DND-41 (cell line): ENCODE results near the gene TTLL10.

Experiments used
- ATAC-seq: fragments of 200-7000 bp; cut with Tn5 transposase; 3 replicates; pipeline ENCODE4 v1.9.1; 2021; ENCODE audit warnings: low read depth; ENCODE audit not compliant: insufficient read depth
- DNase-seq: peaks from one replicate; pipeline ENCODE4 v3.0.0-alpha.2; 2020
- H2AFZ ChIP-seq: 2 replicates; pipeline ENCODE4 v1.6.0; 2012; ENCODE audit warnings: low read depth, low read length
- H3K27ac ChIP-seq: 2 replicates; pipeline ENCODE4 v1.5.1; 2012; ENCODE audit warnings: low read length, inconsistent platforms
- H3K27me3 ChIP-seq: fragments of 200-600 bp; sonication (generic); 2 replicates; pipeline ENCODE4 v1.6.0; 2012; ENCODE audit warnings: low read length, mild to moderate bottlenecking, inconsistent platforms; ENCODE audit not compliant: insufficient read depth, poor library complexity
- H3K36me3 ChIP-seq: 2 replicates; pipeline ENCODE4 v1.5.1; 2012; ENCODE audit warnings: low read length, inconsistent platforms; ENCODE audit not compliant: insufficient read depth
- H3K4me1 ChIP-seq: 2 replicates; pipeline ENCODE4 v1.5.1; 2012; ENCODE audit warnings: mild to moderate bottlenecking, low read length; ENCODE audit not compliant: insufficient read depth
- H3K4me2 ChIP-seq: 2 replicates; pipeline ENCODE4 v1.6.0; 2012; ENCODE audit warnings: mild to moderate bottlenecking, moderate library complexity, low read length, inconsistent platforms; ENCODE audit not compliant: insufficient read depth
- H3K4me3 ChIP-seq, 2 experiments: fragments of 200-600 bp in 1 of 2; shearing (Covaris generic) in 1 of 2; 2 replicates each; pipeline ENCODE4 v1.5.1; 2012 to 2016; ENCODE audit warnings: inconsistent platforms in 2 of 2, low read length in 2 of 2, mild to moderate bottlenecking in 2 of 2, low read depth in 1 of 2, moderate library complexity in 1 of 2
- H3K79me2 ChIP-seq: 2 replicates; pipeline ENCODE4 v1.6.0; 2012; ENCODE audit warnings: low read length, inconsistent platforms; ENCODE audit not compliant: insufficient read depth
- H3K9ac ChIP-seq: 2 replicates; pipeline ENCODE4 v1.6.0; 2012; ENCODE audit warnings: low read depth, mild to moderate bottlenecking, inconsistent platforms, low read length, moderate library complexity
- H3K9me3 ChIP-seq: 2 replicates; pipeline ENCODE4 v1.5.1; 2012; ENCODE audit warnings: low read length, moderate library complexity, mild to moderate bottlenecking, inconsistent platforms; ENCODE audit not compliant: insufficient read depth, severe bottlenecking
- H4K20me1 ChIP-seq: 2 replicates; pipeline ENCODE4 v1.6.0; 2012; ENCODE audit warnings: low read length; ENCODE audit not compliant: insufficient read depth
- EZH2 ChIP-seq: IDR thresholded peaks from 3 replicates; pipeline ENCODE4 v1.6.1; 2012; ENCODE audit warnings: borderline replicate concordance, low read depth, mild to moderate bottlenecking, moderate library complexity, low read length, inconsistent platforms; ENCODE audit not compliant: severe bottlenecking
- TF ChIP-seq, protein P1 (sequence below): IDR thresholded peaks from 2 replicates; pipeline ENCODE4 v1.5.1; 2012; ENCODE audit warnings: borderline replicate concordance, low read length, moderate library complexity, mild to moderate bottlenecking; ENCODE audit not compliant: poor library complexity, severe bottlenecking; ENCODE audit errors: extremely low read depth

TTLL10 gene

DNA sequence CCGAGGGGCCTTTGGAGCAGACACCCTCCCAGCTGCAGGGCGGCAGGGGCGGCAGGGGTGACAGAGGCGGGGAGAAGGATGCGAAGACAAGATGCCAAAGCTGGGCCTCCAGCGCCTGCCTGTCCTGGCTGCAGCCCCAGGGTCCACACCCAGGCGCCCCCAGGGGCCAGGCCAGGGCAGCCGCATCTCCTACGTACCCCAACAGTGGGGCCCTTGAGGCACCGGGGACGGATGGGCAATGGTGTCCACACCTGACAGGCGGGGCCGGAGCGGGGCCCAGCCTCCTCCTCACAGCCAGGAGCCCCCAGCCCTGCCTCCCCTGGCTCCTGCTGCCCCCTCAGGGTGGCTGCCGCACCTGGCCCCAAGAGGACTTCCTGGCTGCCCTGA lies 65.5 kb downstream of the TTLL10 start:
- Histone ChIP-seq H3K4me2 (no peak overlapping the region), H3K9ac (no peak overlapping the region), H3K4me3 (no peak overlapping the region), H3K36me3 (peaks cover 11% of the 10 kb centered on the region), H2AFZ (no peak overlapping the region), H3K27me3 (no peaks in the 10 kb centered on the region), H3K9me3 (no peaks in the 10 kb centered on the region), H4K20me1 (peaks cover 32% of the 10 kb centered on the region), H3K27ac (no peak overlapping the region), H3K4me1 (peaks cover 4% of the 10 kb centered on the region; the same call in 1 of the 2 replicates), H3K79me2 (peaks cover 8% of the 10 kb centered on the region)
- DNase-seq (no peak), ATAC-seq (no peak)
- TF ChIP-seq, protein P1, sequence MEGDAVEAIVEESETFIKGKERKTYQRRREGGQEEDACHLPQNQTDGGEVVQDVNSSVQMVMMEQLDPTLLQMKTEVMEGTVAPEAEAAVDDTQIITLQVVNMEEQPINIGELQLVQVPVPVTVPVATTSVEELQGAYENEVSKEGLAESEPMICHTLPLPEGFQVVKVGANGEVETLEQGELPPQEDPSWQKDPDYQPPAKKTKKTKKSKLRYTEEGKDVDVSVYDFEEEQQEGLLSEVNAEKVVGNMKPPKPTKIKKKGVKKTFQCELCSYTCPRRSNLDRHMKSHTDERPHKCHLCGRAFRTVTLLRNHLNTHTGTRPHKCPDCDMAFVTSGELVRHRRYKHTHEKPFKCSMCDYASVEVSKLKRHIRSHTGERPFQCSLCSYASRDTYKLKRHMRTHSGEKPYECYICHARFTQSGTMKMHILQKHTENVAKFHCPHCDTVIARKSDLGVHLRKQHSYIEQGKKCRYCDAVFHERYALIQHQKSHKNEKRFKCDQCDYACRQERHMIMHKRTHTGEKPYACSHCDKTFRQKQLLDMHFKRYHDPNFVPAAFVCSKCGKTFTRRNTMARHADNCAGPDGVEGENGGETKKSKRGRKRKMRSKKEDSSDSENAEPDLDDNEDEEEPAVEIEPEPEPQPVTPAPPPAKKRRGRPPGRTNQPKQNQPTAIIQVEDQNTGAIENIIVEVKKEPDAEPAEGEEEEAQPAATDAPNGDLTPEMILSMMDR, result no peak
- TF ChIP-seq EZH2, result no peak

DNA sequence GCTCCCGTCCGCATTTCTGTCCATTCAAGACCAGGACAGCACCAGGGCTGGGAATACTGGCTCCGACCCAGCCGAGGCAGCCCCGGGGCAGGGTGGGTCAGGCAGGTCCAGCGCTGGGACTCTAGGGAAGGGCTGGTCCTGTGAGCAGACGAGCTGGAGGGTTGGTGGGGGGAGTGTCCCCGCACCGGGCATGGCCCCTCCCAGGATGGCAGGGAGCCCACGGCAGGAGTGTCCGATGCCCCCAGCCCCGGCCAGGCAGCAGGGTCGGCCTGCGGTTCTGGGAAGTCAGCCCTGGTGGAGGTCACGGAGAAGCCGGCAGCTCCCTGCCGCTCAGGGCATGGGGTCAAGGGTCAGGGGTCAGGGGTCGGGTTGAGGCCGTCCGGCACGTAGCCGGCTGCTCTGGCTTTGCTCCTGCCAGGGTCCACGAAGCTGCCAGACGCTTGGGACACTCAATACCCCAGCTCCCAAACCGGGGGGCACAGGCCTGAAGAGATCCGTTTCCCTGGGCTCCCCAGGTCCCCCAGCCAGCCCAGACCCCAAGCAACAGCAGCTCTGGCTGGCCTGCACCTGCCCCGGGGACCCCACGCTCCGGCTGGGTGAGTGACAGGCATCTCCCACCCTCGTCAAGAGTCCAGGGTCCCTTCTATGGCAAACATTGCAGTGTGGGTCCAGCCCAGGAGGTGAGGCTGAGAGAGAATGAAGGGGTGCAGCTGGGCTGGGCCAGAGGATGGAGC lies 66.1 kb downstream of the TTLL10 start:
- Histone ChIP-seq H3K9me3 (no peaks in the 10 kb centered on the region), H3K4me3 (no peak overlapping the region), H3K4me1 (no peaks in the 10 kb centered on the region), H3K9ac (no peak overlapping the region), H3K27me3 (no peaks in the 10 kb centered on the region), H3K36me3 (peaks cover 6% of the 10 kb centered on the region; the same call in 1 of the 2 replicates), H2AFZ (no peak overlapping the region), H3K4me2 (no peak overlapping the region), H3K27ac (no peak overlapping the region), H4K20me1 (peaks cover 26% of the 10 kb centered on the region), H3K79me2 (peaks cover 3% of the 10 kb centered on the region; the same call in 1 of the 2 replicates)
- no peak for TF ChIP-seq EZH2
- TF ChIP-seq, protein P1, result no peak
- DNase-seq (no peak), ATAC-seq (no peak)

DNA sequence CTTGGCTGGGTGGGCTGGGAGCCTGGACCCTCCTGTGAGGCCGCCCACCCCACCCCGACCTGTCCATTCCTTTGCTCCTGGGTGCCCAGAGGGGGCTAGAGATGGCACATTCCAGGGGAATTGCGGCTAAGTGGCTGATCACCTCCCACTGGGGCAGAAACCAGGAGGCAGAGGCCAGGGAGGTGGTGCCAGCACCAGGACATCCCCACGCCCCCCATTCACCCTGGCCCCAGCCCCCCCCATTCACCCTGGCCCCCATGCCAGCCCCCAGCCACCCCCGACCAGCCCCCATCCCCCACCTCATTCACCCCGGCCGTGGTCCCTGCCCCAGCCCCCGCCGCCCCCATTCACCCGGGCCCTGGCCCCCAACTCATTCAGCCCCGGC lies 66.7 kb downstream of the TTLL10 start:
- Histone ChIP-seq H4K20me1 (peaks cover 21% of the 10 kb centered on the region), H3K27ac (no peak overlapping the region), H3K9me3 (no peaks in the 10 kb centered on the region), H3K4me1 (no peaks in the 10 kb centered on the region), H3K36me3 (0 out of 2 replicates have a peak, but pooled peaks cover 1% of the 10 kb centered on the region), H3K9ac (no peak overlapping the region), H3K4me3 (no peak overlapping the region), H3K79me2 (no peaks in the 10 kb centered on the region), H2AFZ (no peak overlapping the region), H3K27me3 (no peaks in the 10 kb centered on the region), H3K4me2 (no peak overlapping the region)
- TF ChIP-seq EZH2, result no peak
- TF ChIP-seq, protein P1, result no peak
- no peak for ATAC-seq
- DNase-seq, result no peak
